IPS-18a (cell line): ENCODE data around the gene NMNAT2.
A peak's percentile ranks its signal among the peaks of the same experiment; 100 is the strongest.

Experiments
- H3K27ac ChIP-seq: one replicate; pipeline ENCODE4 v1.5.1; 2013; ENCODE audit warnings: low read length
- H3K27me3 ChIP-seq: one replicate; pipeline ENCODE4 v1.6.1; 2013; ENCODE audit warnings: mild to moderate bottlenecking, low read length; ENCODE audit not compliant: control insufficient read depth, insufficient read depth
- H3K36me3 ChIP-seq: one replicate; pipeline ENCODE4 v1.6.1; 2013; ENCODE audit warnings: low read depth, low read length; ENCODE audit not compliant: control insufficient read depth
- H3K4me1 ChIP-seq: one replicate; pipeline ENCODE4 v1.6.1; 2013; ENCODE audit warnings: low read depth, low read length; ENCODE audit not compliant: control insufficient read depth
- H3K4me3 ChIP-seq: one replicate; pipeline ENCODE4 v1.5.1; 2013; ENCODE audit warnings: low read length
- H3K9ac ChIP-seq: one replicate; pipeline ENCODE4 v1.6.1; 2013; ENCODE audit warnings: mild to moderate bottlenecking, low read length, moderate library complexity
- H3K9me3 ChIP-seq: one replicate; pipeline ENCODE4 v1.6.1; 2013; ENCODE audit warnings: low read depth, low read length; ENCODE audit not compliant: control insufficient read depth

The NMNAT2 gene

DNA sequence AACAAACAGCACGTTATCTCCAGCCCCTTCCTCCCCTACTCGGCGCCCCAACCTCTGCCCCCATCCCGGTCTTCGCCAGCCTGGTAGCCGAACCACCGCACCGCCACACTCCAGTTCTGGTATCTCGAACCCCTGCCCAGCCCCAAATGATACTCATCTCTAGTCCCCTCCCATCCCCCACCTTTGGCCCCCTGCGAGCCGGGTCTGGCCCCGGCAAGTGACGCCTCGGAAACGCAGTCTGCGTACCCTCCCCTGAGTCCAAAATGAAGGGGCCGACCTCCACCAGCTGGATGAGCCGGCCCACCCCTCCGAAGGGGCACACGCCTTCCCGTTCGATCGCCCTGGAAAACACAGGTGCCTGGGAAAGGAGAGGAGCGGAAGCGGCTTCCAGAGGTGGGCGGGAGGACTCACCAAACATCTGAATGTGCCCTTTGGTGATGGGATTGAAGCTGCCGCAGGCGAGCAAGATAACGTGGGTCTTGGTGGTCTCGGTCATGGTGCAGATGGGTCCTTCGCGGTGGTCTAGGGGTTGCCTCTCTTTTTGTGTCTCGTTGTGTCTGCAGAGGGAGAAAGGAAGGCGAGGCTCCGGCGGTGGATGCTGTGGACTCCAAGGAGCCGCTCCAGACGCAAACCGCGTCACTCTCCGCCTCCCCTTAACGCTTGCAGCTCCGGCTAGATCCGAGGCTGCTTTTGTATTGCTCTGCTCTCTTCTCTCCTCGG is at the start of gene NMNAT2:
TSS of gene NMNAT2 (minus strand) at position 609 of the 720 bp plus-strand sequence. CDS start at position 496, 113 bp downstream.
- Histone ChIP-seq H3K4me1 (peaks cover 9% of the 10 kb centered on the region), H3K4me3 (peak within 1 kb of the TSS; percentile 74), H3K27me3 (peaks cover 46% of the 10 kb centered on the region), H3K9me3 (no peaks in the 10 kb centered on the region), H3K27ac (no peak within 1 kb of the TSS), H3K36me3 (no peaks in the 10 kb centered on the region), H3K9ac (no peak within 1 kb of the TSS)

GRCh38 chr1:183467687-183468086 is 49.5 kb upstream of the NMNAT2 start:
- no peak overlapping the region for H3K27ac ChIP-seq
- H3K4me1 ChIP-seq, result peaks cover 11% of the 10 kb centered on the region
- H3K4me3 ChIP-seq, result no peak overlapping the region

DNA sequence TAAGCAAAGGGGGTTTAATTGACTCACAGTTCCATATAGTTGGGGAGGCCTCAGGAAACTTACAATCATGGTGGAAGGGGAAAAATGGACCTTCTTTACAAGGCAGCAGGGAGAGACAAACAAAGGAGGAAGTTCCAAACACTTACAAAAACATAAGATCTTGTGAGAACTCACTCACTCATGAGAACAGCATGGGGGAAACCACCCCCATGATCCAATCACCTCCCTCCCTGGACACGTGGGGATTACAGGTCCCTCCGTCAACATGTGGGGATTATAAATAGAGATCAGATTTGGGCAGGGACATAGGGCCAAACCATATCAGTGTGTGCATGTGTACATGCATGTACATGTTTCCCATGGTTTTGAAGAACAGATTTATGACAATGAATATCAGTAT is 48.6 kb upstream of the NMNAT2 start:
- H3K4me3 ChIP-seq, result no peak overlapping the region
- H3K36me3 ChIP-seq, result no peaks in the 10 kb centered on the region
- H3K9me3 ChIP-seq, result no peaks in the 10 kb centered on the region
- no peak overlapping the region for H3K9ac ChIP-seq
- H3K27me3 ChIP-seq, result no peaks in the 10 kb centered on the region
- no peak overlapping the region for H3K27ac ChIP-seq
- peaks cover 17% of the 10 kb centered on the region for H3K4me1 ChIP-seq

More at GRCh38 chr1:183467687-183468086, 49.5 kb upstream of the NMNAT2 start:
- Histone ChIP-seq H3K9me3 (no peaks in the 10 kb centered on the region), H3K9ac (no peak overlapping the region), H3K27me3 (no peaks in the 10 kb centered on the region), H3K36me3 (no peaks in the 10 kb centered on the region)

DNA sequence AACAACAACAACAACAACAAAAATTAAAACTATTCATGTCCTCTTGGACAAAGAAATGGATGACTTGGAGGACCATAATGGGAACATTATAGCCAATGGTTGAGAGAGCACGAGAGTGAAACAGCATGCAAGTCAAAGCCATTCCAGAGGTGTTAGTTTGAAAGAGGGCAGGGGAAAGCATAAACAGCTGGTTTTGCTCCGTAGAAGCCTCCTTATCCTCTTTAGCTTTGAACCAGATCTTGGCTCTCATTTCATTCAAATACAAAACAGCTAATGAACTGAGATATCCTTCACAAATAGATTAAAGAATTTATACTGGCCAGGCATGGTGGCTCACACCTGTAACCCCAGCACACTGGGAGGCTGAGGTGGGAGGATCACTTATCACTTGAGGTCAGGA is 45.4 kb upstream of the NMNAT2 start:
- Histone ChIP-seq H3K4me3 (no peak overlapping the region), H3K27ac (no peak overlapping the region), H3K9me3 (no peaks in the 10 kb centered on the region), H3K36me3 (no peaks in the 10 kb centered on the region), H3K9ac (no peak overlapping the region), H3K27me3 (no peaks in the 10 kb centered on the region), H3K4me1 (peaks cover 16% of the 10 kb centered on the region)

GRCh38 chr1:183461350-183461749 is 43.2 kb upstream of the NMNAT2 start:
- Histone ChIP-seq H3K27me3 (no peaks in the 10 kb centered on the region), H3K4me3 (no peak overlapping the region), H3K9ac (no peak overlapping the region), H3K4me1 (peaks cover 16% of the 10 kb centered on the region), H3K36me3 (no peaks in the 10 kb centered on the region), H3K9me3 (no peaks in the 10 kb centered on the region), H3K27ac (no peak overlapping the region)

DNA sequence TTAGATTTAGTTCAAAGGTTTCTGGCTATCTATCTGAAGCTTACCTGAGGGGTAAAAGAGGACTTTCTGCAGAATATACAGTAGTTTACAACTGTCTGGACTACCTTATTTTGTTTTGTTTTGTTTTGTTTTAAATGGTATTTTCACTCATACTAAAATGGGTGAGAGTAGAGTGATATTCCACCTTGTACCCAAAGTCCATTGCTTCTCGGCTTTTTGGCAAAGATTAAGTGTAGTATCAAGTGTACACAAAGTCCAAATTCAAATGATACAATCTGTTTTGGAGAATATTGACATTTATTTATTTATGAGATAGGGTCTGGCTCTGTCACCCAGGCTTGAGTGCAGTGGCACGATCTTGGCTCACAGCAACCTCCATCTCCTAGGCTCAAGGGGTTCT is 42.4 kb upstream of the NMNAT2 start:
- Histone ChIP-seq H3K27me3 (no peaks in the 10 kb centered on the region), H3K4me3 (no peak overlapping the region), H3K27ac (no peak overlapping the region), H3K9ac (no peak overlapping the region), H3K36me3 (no peaks in the 10 kb centered on the region), H3K4me1 (peaks cover 16% of the 10 kb centered on the region), H3K9me3 (no peaks in the 10 kb centered on the region)

GRCh38 chr1:183457449-183457848 is 39.3 kb upstream of the NMNAT2 start:
- no peaks in the 10 kb centered on the region for H3K36me3 ChIP-seq
- H3K27ac ChIP-seq, result no peak overlapping the region
- H3K4me1 ChIP-seq, result peaks cover 16% of the 10 kb centered on the region
- no peaks in the 10 kb centered on the region for H3K27me3 ChIP-seq
- H3K4me3 ChIP-seq, result no peak overlapping the region
- H3K9ac ChIP-seq, result no peak overlapping the region
- no peaks in the 10 kb centered on the region for H3K9me3 ChIP-seq

DNA sequence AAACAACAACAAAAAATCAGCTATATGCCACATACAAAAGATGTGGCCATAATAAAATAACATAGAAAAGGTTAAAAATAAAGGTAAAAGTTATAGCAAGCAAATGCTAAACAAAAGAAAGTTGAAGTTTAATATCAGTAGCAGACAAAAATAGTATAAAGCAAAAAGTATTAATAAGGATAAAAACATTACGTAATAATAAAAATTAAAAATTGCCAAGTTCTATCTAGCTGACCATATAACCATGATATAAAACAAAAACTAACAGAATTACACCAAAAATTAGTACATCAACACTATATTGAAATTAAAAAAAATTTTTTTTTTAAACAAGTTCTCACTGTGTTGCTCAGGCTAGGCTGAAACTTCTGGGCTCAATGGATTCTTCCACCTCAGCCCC is 38.6 kb upstream of the NMNAT2 start:
- Histone ChIP-seq H3K4me1 (peaks cover 11% of the 10 kb centered on the region), H3K9ac (no peak overlapping the region), H3K27me3 (no peaks in the 10 kb centered on the region), H3K36me3 (no peaks in the 10 kb centered on the region), H3K27ac (no peak overlapping the region), H3K4me3 (no peak overlapping the region), H3K9me3 (no peaks in the 10 kb centered on the region)

- Histone ChIP-seq H3K4me3 (no peak overlapping the region), H3K27ac (no peak overlapping the region), H3K4me1 (no peaks in the 10 kb centered on the region), H3K9ac (no peak overlapping the region), H3K9me3 (no peaks in the 10 kb centered on the region), H3K27me3 (no peaks in the 10 kb centered on the region), H3K36me3 (no peaks in the 10 kb centered on the region)
Observed at GRCh38 chr1:183454377-183454776, 36.2 kb upstream of the NMNAT2 start.

DNA sequence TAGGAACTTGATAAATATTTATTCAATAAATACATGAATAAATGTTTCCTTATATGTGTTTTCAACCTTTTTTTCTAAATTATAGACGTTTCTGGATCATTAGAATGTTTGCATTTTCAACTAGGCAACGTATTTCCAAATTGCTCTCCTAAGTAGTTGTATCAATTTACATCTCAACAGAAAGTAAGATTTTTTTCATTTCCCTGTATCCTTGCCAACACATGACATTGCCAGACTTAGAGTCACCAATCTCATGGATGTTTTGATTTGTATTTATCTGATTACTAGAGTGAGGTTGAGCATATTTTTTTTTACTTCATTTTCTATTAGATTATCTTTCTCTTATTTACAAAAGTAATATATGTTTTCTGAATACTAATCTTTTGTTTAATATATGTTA is 31.9 kb upstream of the NMNAT2 start:
- Histone ChIP-seq H3K27me3 (no peaks in the 10 kb centered on the region), H3K27ac (no peak overlapping the region), H3K4me1 (no peaks in the 10 kb centered on the region), H3K4me3 (no peak overlapping the region), H3K36me3 (no peaks in the 10 kb centered on the region), H3K9me3 (no peaks in the 10 kb centered on the region), H3K9ac (no peak overlapping the region)

GRCh38 chr1:183449223-183449770 is 31.1 kb upstream of the NMNAT2 start:
- no peaks in the 10 kb centered on the region for H3K36me3 ChIP-seq
- no peaks in the 10 kb centered on the region for H3K27me3 ChIP-seq
- no peak overlapping the region for H3K4me3 ChIP-seq
- no peak overlapping the region for H3K27ac ChIP-seq
- H3K4me1 ChIP-seq, result no peaks in the 10 kb centered on the region
- no peak overlapping the region for H3K9ac ChIP-seq
- no peaks in the 10 kb centered on the region for H3K9me3 ChIP-seq

- no peaks in the 10 kb centered on the region for H3K9me3 ChIP-seq
- H3K4me1 ChIP-seq, result no peaks in the 10 kb centered on the region
- no peaks in the 10 kb centered on the region for H3K36me3 ChIP-seq
- no peak overlapping the region for H3K27ac ChIP-seq
- no peak overlapping the region for H3K4me3 ChIP-seq
- H3K9ac ChIP-seq, result no peak overlapping the region
- no peaks in the 10 kb centered on the region for H3K27me3 ChIP-seq
Observed at GRCh38 chr1:183444243-183444642, 26.1 kb upstream of the NMNAT2 start.
